ENCODE results near the gene CACHD1.

DNA sequence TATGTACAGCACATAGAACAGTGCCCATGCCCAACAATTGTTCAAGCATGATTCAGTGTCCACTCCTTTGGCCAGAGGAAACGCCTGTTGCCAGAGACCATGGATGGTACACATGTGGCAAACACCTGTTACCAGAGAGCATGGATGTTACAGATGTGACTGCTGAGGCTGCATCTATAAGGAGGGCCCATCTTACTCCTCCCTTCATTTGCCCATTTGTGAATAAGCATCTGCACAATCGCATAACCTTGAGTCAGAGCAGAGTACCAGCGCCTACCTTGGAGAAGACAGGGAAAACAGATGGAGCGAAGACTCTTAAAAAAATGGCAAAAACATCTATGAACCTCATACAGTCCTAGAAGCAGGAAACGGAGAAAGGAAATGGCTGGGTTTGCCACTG is 36.6 kb upstream of the CACHD1 start:
- TF ChIP-seq, protein P1, sequence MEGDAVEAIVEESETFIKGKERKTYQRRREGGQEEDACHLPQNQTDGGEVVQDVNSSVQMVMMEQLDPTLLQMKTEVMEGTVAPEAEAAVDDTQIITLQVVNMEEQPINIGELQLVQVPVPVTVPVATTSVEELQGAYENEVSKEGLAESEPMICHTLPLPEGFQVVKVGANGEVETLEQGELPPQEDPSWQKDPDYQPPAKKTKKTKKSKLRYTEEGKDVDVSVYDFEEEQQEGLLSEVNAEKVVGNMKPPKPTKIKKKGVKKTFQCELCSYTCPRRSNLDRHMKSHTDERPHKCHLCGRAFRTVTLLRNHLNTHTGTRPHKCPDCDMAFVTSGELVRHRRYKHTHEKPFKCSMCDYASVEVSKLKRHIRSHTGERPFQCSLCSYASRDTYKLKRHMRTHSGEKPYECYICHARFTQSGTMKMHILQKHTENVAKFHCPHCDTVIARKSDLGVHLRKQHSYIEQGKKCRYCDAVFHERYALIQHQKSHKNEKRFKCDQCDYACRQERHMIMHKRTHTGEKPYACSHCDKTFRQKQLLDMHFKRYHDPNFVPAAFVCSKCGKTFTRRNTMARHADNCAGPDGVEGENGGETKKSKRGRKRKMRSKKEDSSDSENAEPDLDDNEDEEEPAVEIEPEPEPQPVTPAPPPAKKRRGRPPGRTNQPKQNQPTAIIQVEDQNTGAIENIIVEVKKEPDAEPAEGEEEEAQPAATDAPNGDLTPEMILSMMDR (IDR thresholded peaks at IDR 0.05; ENCODE audit: insufficient read depth, low read length) = no peak
- TF ChIP-seq GABPA (IDR thresholded peaks at IDR 0.05; ENCODE audit: low read depth) = no peak
- no peak for TF ChIP-seq POLR2AphosphoS5 (IDR thresholded peaks at IDR 0.05; ENCODE audit: low read depth)
- no peak for TF ChIP-seq SPI1 (IDR thresholded peaks at IDR 0.05; ENCODE audit: borderline replicate concordance, low read depth)

Data from HL-60 (cell line).